Hematopoietic multipotent progenitor cell treated with erythropoietin and hydrocortisone succinate and interleukin-3 and kit ligand, for 17 days (in vitro differentiated cells): ENCODE results near the gene TMUB2.
"Not testable (repeated sequence)": the region's sequence is repeated elsewhere in the genome, so short reads cannot be mapped to it uniquely, and the experiment has no call there.

Experiments used
- DNase-seq: peaks from one replicate; pipeline ENCODE4 v3.0.0-alpha.2; 2015; ENCODE audit warnings: low spot score

TMUB2 gene

GRCh38 chr17:44186307-44187130 lies at the start of gene TMUB2:
TSS of gene TMUB2 (plus strand) at chr17:44186972. CDS start at chr17:44187709, 737 bp downstream.
- peak; percentile 100 for DNase-seq

- no peak for DNase-seq
Measured at GRCh38 chr17:44137891-44138709, 48.7 kb upstream of the TMUB2 start.

GRCh38 chr17:44143921-44144320 lies 42.9 kb upstream of the TMUB2 start:
- not testable (repeated sequence) for DNase-seq

GRCh38 chr17:44144966-44145739 lies 41.6 kb upstream of the TMUB2 start:
- peak; percentile 5 for DNase-seq

- DNase-seq = no peak
Measured at GRCh38 chr17:44146375-44147346, 40.1 kb upstream of the TMUB2 start.

GRCh38 chr17:44147812-44148211 lies 39.0 kb upstream of the TMUB2 start:
- DNase-seq = no peak

- DNase-seq = not testable (repeated sequence)
Measured at GRCh38 chr17:44149066-44149465, 37.7 kb upstream of the TMUB2 start.

- no peak for DNase-seq
Measured at GRCh38 chr17:44149750-44150329, 36.9 kb upstream of the TMUB2 start.

GRCh38 chr17:44152875-44153274 lies 33.9 kb upstream of the TMUB2 start:
- no peak for DNase-seq

- DNase-seq = no peak
Measured at GRCh38 chr17:44155488-44155887, 31.3 kb upstream of the TMUB2 start.

GRCh38 chr17:44159519-44160210 lies 27.1 kb upstream of the TMUB2 start:
- DNase-seq = peak; percentile 60

GRCh38 chr17:44164476-44164875 lies 22.3 kb upstream of the TMUB2 start:
- no peak for DNase-seq

GRCh38 chr17:44167181-44167861 lies 19.5 kb upstream of the TMUB2 start:
- no peak for DNase-seq

- no peak for DNase-seq
Measured at GRCh38 chr17:44170135-44170498, 16.7 kb upstream of the TMUB2 start.

- no peak for DNase-seq
Measured at GRCh38 chr17:44170499-44171201, 16.1 kb upstream of the TMUB2 start, which contains the start of gene ASB16. TSS of gene ASB16 (plus strand) at chr17:44170704. CDS start at chr17:44170790, 86 bp downstream.

GRCh38 chr17:44171931-44172455 lies 14.8 kb upstream of the TMUB2 start:
- no peak for DNase-seq

- DNase-seq = no peak
Measured at GRCh38 chr17:44174427-44174826, 12.3 kb upstream of the TMUB2 start.

GRCh38 chr17:44176257-44176656 lies 10.5 kb upstream of the TMUB2 start:
- no peak for DNase-seq
